BJ (cell line): ENCODE data around the gene ZMPSTE24. TPM values are rescaled to one million over a fixed set of nuclear protein-coding genes. Genes with fewer than 3 reads are reported as not detected.

Source experiments
- CTCF ChIA-PET: fragments of 350-600 bp; formaldehyde crosslinking; extraction: SDS; loops from one replicate; lab custom pipeline; 2021; ENCODE audit warnings: antibody characterized with exemption, inconsistent platforms; lab: Yijun Ruan, JAX
- POLR2A ChIA-PET: fragments of 300-600 bp; sonication (Branson Sonifier 250); formaldehyde crosslinking; extraction: SDS; loops from one replicate; lab custom pipeline; 2021; ENCODE audit warnings: antibody characterized with exemption; lab: Charles Lee
- DNase-seq: peaks from one replicate; pipeline ENCODE4 v3.0.0-alpha.2; 2011; ENCODE audit warnings: low read depth
- H3K27me3 ChIP-seq: 2 replicates; pipeline ENCODE4 v1.6.0; 2011; ENCODE audit warnings: low read length; ENCODE audit not compliant: control insufficient read depth, insufficient read depth
- H3K36me3 ChIP-seq: 2 replicates; pipeline ENCODE4 v1.5.1; 2011; ENCODE audit warnings: low read length; ENCODE audit not compliant: control insufficient read depth, insufficient read depth
- H3K4me3 ChIP-seq: 2 replicates; pipeline ENCODE4 v1.5.1; 2011; ENCODE audit warnings: low read depth, mild to moderate bottlenecking, control low read depth, low read length
- CTCF ChIP-seq: IDR thresholded peaks from 2 replicates; pipeline ENCODE4 v1.5.1; 2011; ENCODE audit warnings: low read depth, mild to moderate bottlenecking, control low read depth, inconsistent platforms, low read length, moderate library complexity; ENCODE audit not compliant: insufficient read depth
- polyA plus RNA-seq: library from polyadenylated mRNA; depleted of rRNA; stranded (reverse); fragments of >200 nt; gene quantifications from 2 replicates; pipeline ENCODE4 v1.2.3, GENCODE V29; 2011

Gene ZMPSTE24
- polyA plus RNA-seq, 1 experiment = 16.5 TPM

DNA sequence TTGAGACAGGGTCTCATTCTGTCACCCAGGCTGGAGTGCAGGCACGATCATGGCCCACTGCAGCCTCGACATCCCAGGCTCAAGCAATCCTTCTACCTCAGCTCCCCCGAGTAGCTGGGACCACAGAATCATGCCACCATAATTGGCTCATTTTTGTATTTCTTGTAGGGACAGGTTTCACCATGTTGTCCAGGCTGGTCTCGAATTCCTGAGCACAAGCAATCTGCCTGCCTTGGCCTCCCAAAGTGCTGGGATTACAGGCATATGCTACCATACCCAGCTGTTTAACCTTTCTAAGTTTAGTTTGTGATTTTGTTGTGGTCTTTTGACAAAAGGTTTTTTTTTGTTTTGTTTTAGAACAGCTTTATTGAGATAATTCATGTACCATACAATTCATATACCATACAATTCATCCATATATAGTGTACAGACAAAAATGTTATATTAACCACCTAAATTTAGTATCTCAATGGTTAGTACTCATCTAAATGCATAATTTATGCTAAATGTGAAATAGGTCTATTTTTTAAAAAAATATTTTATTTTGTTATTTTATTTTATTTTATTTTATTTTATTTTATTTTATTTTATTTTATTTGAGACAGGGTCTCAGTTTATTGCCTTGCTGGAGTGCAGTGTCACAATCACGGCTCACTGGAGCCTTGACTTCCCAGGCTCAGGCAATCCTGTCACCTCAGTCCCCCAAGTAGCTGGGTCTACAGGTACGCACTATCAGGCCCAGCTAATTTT lies 8.9 kb downstream of the ZMPSTE24 start:
- Histone ChIP-seq H3K4me3 (no peak overlapping the region), H3K36me3 (peaks cover 9% of the 10 kb centered on the region), H3K27me3 (no peaks in the 10 kb centered on the region)
- no peak for DNase-seq
- TF ChIP-seq CTCF = no peak
- POLR2A ChIA-PET = interaction anchor here (0.7 kb wide), 1 partner anchor 9 kb away, joined by 5 read pairs; no protein-coding TSS in a partner anchor
- CTCF ChIA-PET = interaction anchor here (0.6 to 1.1 kb wide), 2 partner anchors 138 to 561 kb away, joined by 3 to 4 read pairs; no protein-coding TSS in a partner anchor

- Histone ChIP-seq H3K27me3 (no peaks in the 10 kb centered on the region), H3K4me3 (no peak overlapping the region), H3K36me3 (peaks cover 7% of the 10 kb centered on the region)
- ChIA-PET CTCF (no interaction called here), POLR2A (no interaction called here)
- peak; percentile 70 for DNase-seq
- TF ChIP-seq CTCF = no peak
These were observed 9.7 kb downstream of the ZMPSTE24 start for GRCh38 chr1:40267767-40268187.

DNA sequence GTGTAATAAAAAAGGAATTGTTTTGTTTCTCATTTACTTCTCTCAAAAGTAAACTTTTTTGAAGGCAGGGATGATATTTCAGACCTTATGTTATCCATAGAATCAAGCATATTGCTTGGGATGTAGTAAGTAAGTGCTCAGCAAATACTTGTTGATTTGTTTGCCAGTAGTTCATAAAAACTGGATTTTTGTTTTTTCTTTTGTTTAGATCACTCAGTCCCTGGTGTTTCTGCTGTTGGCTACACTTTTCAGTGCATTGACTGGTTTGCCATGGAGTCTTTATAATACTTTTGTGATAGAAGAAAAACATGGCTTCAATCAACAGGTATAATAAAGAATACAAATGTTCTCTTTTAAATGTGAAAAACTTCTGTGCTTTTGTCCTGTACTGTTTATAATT lies 10.2 kb downstream of the ZMPSTE24 start:
- H3K4me3 ChIP-seq = no peak overlapping the region
- H3K36me3 ChIP-seq = peaks cover 8% of the 10 kb centered on the region
- H3K27me3 ChIP-seq = no peaks in the 10 kb centered on the region
- no peak for TF ChIP-seq CTCF
- DNase-seq = no peak
- ChIA-PET CTCF (no interaction called here), POLR2A (no interaction called here)

DNA sequence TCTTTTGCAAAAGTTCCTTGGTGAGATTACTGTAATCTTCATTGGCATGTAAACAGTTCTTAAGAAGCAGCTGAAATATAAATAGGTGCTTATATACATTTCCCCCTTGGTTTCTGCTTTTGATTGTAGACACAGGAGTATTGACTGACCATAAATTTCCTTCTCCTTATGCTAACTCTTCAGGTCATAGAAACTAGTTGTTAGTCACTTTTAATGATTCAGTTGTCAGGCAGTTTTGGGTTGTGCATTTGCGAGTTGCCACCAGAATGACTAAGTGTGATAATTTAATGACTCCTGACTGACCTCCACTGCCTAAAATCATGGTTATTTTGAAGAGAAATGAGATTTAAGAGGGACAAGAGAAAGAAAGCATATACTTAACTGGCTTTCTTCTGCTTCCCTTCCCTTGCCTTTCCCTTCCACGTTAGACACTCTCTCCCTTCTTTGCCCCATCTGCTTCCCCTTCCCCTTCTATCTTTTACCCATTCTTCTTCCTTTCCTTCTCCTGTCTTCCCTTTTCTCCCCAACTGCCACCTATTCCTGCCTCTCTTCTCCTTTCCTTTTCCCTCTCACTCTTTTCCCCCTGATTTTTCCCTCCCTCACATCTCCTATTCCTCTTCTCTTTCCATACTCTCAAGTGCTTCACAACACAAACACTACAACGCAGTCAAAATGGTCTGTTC lies 12.3 kb downstream of the ZMPSTE24 start:
- ChIA-PET POLR2A (no interaction called here), CTCF (interaction anchor here (1.2 kb wide), 1 partner anchor 68 kb away, joined by 6 read pairs; no protein-coding TSS in a partner anchor)
- Histone ChIP-seq H3K4me3 (no peak overlapping the region), H3K36me3 (peaks cover 10% of the 10 kb centered on the region), H3K27me3 (no peaks in the 10 kb centered on the region)
- no peak for TF ChIP-seq CTCF
- no peak for DNase-seq

DNA sequence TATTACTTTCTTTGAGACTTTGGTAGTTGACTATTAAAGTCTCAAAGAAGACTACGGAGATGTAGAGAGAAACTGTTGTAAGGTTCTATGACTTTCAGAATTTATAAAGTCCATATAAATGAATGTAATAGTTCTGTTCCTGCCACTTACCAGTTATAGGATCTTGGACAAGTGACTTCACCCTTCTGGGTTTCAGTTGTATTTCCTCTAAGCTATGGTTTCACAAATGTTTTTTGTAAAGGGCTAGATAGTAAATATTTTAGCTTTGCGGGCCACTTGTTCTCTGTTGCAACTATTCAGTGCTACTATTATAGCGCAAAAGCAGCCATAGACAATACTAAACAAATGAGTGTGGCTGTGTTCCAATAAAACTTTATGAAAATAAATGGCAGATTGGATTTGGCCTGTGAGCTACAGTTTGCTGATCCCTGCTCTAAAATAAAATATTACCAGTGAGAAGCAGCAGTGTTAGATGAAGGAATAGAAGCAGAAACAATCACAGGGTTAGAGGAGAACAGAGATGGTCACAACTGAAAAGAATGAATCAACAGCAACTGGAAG lies 14.7 kb downstream of the ZMPSTE24 start:
- no peak for TF ChIP-seq CTCF

More for the DNA sequence above, 14.7 kb downstream of the ZMPSTE24 start:
- DNase-seq = no peak
- no peak overlapping the region for H3K4me3 ChIP-seq
- CTCF ChIA-PET = interaction anchor here (1.3 kb wide), 1 partner anchor 120 kb away, joined by 3 read pairs; no protein-coding TSS in a partner anchor
- POLR2A ChIA-PET = no interaction called here
- peaks cover 11% of the 10 kb centered on the region for H3K36me3 ChIP-seq
- H3K27me3 ChIP-seq = no peaks in the 10 kb centered on the region
